Endothelial cell of umbilical vein (primary cell): ENCODE data around the gene ZC3H7A. TPM values are rescaled to one million over a fixed set of nuclear protein-coding genes. Genes with fewer than 3 reads are reported as not detected.

Source experiments
- BruUV-seq: library from RNA; stranded (reverse); fragments of 400-500 nt; replicated peaks from 2 replicates; lab custom pipeline; 2021; lab: Mats Ljungman, UMichigan
- CTCF ChIA-PET: fragments of 300-600, 350-600 bp; sonication (Branson Sonifier 250); formaldehyde crosslinking; loops from one replicate; lab custom pipeline; 2021; ENCODE audit warnings: antibody characterized with exemption, inconsistent platforms; lab: Charles Lee
- POLR2A ChIA-PET: fragments of 300-600, 350-600 bp; sonication (Branson Sonifier 250); formaldehyde crosslinking; loops from one replicate; lab custom pipeline; 2021; ENCODE audit warnings: antibody characterized with exemption, inconsistent platforms; lab: Charles Lee
- DNase-seq: peaks from one replicate; pipeline ENCODE4 v3.0.0-alpha.2; 2011; ENCODE audit warnings: low read depth, low spot score
- FAIRE-seq: peaks from 2 replicates; lab custom pipeline; 2011; peaks lifted over from hg19 to GRCh38; lab: Jason Lieb, UNC
- H2AFZ ChIP-seq: 2 replicates; pipeline ENCODE4 v1.6.0; 2012; ENCODE audit warnings: low read depth, low read length, control low read depth, inconsistent platforms
- H3K27ac ChIP-seq: 2 replicates; pipeline ENCODE4 v1.5.1; 2011; ENCODE audit warnings: low read depth, mild to moderate bottlenecking, control low read depth, low read length, moderate library complexity; ENCODE audit not compliant: insufficient read depth
- H3K27me3 ChIP-seq, 2 experiments: 2 replicates each; pipeline versions ENCODE4 v1.6.0 to v1.6.1; 2011; ENCODE audit warnings: low read length in 2 of 2, mixed read lengths in 1 of 2; ENCODE audit not compliant: control insufficient read depth in 2 of 2, insufficient read depth in 2 of 2
- H3K36me3 ChIP-seq, 2 experiments: 2 replicates in 1 of 2; 3 replicates in 1 of 2; pipeline ENCODE4 v1.5.1; 2011; ENCODE audit warnings: low read length in 2 of 2, mild to moderate bottlenecking in 1 of 2, moderate library complexity in 1 of 2; ENCODE audit not compliant: control insufficient read depth in 2 of 2, insufficient read depth in 2 of 2; ENCODE audit errors: extremely low read depth in 1 of 2
- H3K4me1 ChIP-seq: 3 replicates; pipeline ENCODE4 v1.5.1; 2011; ENCODE audit warnings: mild to moderate bottlenecking, low read length; ENCODE audit not compliant: control insufficient read depth, insufficient read depth; ENCODE audit errors: extremely low read depth
- H3K4me2 ChIP-seq: 2 replicates; pipeline ENCODE4 v1.6.1; 2011; ENCODE audit warnings: low read length, control low read depth, mixed read lengths; ENCODE audit not compliant: insufficient read depth
- H3K4me3 ChIP-seq, 3 experiments: fragments of 200-600 bp in 1 of 3; sonication (generic), shearing (Covaris generic) in 1 of 3; replicated peaks in 1 of 3; 2 replicates each; pipeline ENCODE4 v1.5.1; 2011 to 2016; ENCODE audit warnings: control low read depth in 3 of 3, low read length in 3 of 3, mild to moderate bottlenecking in 2 of 3, inconsistent platforms in 1 of 3, low read depth in 1 of 3, moderate library complexity in 1 of 3; ENCODE audit not compliant: insufficient read depth in 1 of 3
- H3K79me2 ChIP-seq: 2 replicates; pipeline ENCODE4 v1.6.0; 2012; ENCODE audit warnings: low read length, inconsistent platforms; ENCODE audit not compliant: control insufficient read depth, insufficient read depth
- H3K9ac ChIP-seq: replicated peaks from 2 replicates; pipeline ENCODE3; 2011; ENCODE audit warnings: low read length, control low read depth; ENCODE audit not compliant: insufficient read depth; ENCODE audit errors: extremely low read depth
- H3K9me1 ChIP-seq: replicated peaks from 3 replicates; pipeline ENCODE4 v1.6.0; 2011; ENCODE audit warnings: mild to moderate bottlenecking, low read length; ENCODE audit not compliant: control insufficient read depth, insufficient read depth; ENCODE audit errors: extremely low read depth
- H3K9me3 ChIP-seq: replicated peaks from 2 replicates; pipeline ENCODE4 v1.5.1; 2012; ENCODE audit warnings: low read length, inconsistent platforms; ENCODE audit not compliant: control insufficient read depth, insufficient read depth
- H4K20me1 ChIP-seq: replicated peaks from 2 replicates; pipeline ENCODE3; 2011; ENCODE audit warnings: mild to moderate bottlenecking, low read length; ENCODE audit not compliant: control insufficient read depth, insufficient read depth; ENCODE audit errors: extremely low read depth
- EZH2 ChIP-seq: IDR thresholded peaks from 2 replicates; pipeline ENCODE4 v1.6.1; 2012; ENCODE audit warnings: borderline replicate concordance, low read depth, mild to moderate bottlenecking, moderate library complexity, low read length, inconsistent platforms; ENCODE audit not compliant: severe bottlenecking
- FOS ChIP-seq: IDR thresholded peaks from 2 replicates; pipeline ENCODE4 v1.6.1; 2011; ENCODE audit warnings: mild to moderate bottlenecking, low read length, moderate library complexity, borderline replicate concordance; ENCODE audit not compliant: insufficient read depth
- GATA2 ChIP-seq: IDR thresholded peaks from 2 replicates; pipeline ENCODE4 v1.7.0; 2011; ENCODE audit warnings: low read depth, mild to moderate bottlenecking, moderate library complexity, mixed read lengths, low read length; ENCODE audit not compliant: insufficient read length, insufficient read depth
- JUN ChIP-seq: IDR thresholded peaks from 2 replicates; pipeline ENCODE4 v1.6.1; 2011; ENCODE audit warnings: borderline replicate concordance, low read depth; ENCODE audit not compliant: insufficient read length, insufficient read depth
- MYC ChIP-seq: IDR thresholded peaks from one replicate; pipeline ENCODE4 v1.6.1; 2011; ENCODE audit warnings: mild to moderate bottlenecking, low read depth, low read length
- POLR2A ChIP-seq: IDR thresholded peaks from 2 replicates; pipeline ENCODE4 v1.6.1; 2012; ENCODE audit warnings: low read depth, mild to moderate bottlenecking, control low read depth, low read length
- POLR2AphosphoS5 ChIP-seq: IDR thresholded peaks from 2 replicates; pipeline ENCODE4 v1.6.1; 2012; ENCODE audit warnings: low read depth, mild to moderate bottlenecking, control low read depth, low read length, moderate library complexity; ENCODE audit not compliant: insufficient read depth
- dilution Hi-C: fragments of 300-500 bp; cut with MboI; formaldehyde crosslinking; loops from one replicate; pipeline ENCODE4 v1.15.0; 2019; ENCODE audit warnings: low sequenced_read_pairs; ENCODE audit not compliant: extremely low pct_ligation_motif_present
- intact Hi-C: fragments of 100-400 bp; cut with micrococcal nuclease; formaldehyde crosslinking; loops from one replicate; pipeline ENCODE4 v1.10.0; 2022
- polyA plus RNA-seq, 4 experiments: library from polyadenylated mRNA; depleted of rRNA in 3 of 4; stranded (reverse) in 3 of 4; unstranded in 1 of 4; fragments of >200 nt; gene quantifications; 2 replicates each; pipeline versions ENCODE4 v1.2.1 to v1.2.3, GENCODE V29; 2011 to 2012; ENCODE audit warnings: missing spikeins in 1 of 4
- total RNA-seq: library from RNA; stranded (reverse); gene quantifications from 2 replicates; pipeline ENCODE4 v1.2.3, GENCODE V29; 2021
- TF ChIP-seq, protein P1 (sequence below): IDR thresholded peaks from 2 replicates; pipeline ENCODE4 v1.6.1; 2011; ENCODE audit not compliant: insufficient read depth, insufficient read length
- TF ChIP-seq, protein P2 (sequence below), 2 donors: IDR thresholded peaks; 1 replicate in 1 of 2; 2 replicates in 1 of 2; pipeline ENCODE4 v1.5.1; 2011; ENCODE audit warnings: low read length in 2 of 2, mild to moderate bottlenecking in 2 of 2, moderate library complexity in 2 of 2, control low read depth in 1 of 2, inconsistent platforms in 1 of 2, low read depth in 1 of 2; ENCODE audit not compliant: insufficient read depth in 1 of 2; ENCODE audit errors: extremely low read depth in 1 of 2

ZC3H7A gene
- total and polyA plus RNA-seq, 2 donors (not counting 3 experiments of a cell fraction or from before 2014, with no cell fraction given): 44.1 to 78.0 TPM

DNA sequence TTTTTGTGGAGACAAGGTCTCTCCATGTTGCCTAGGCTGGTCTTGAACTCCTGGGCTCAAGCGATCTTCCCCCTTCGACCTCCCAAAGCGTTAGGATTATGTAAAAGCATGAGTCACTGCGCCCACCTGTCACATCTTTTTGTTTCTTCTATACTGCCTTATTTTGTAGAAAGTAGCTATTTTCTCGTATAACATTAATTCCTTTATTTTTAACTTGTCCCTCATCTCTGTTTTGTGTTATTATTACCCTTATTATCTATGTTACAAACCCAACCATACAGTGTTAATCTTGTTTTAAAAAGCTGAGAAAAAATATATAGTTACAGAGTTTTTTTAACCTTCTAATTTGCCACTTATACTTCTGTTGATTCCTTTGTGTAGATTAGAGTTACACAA is 53.0 kb downstream of the ZC3H7A start:
- peaks cover 33% of the 10 kb centered on the region for H3K79me2 ChIP-seq

DNA sequence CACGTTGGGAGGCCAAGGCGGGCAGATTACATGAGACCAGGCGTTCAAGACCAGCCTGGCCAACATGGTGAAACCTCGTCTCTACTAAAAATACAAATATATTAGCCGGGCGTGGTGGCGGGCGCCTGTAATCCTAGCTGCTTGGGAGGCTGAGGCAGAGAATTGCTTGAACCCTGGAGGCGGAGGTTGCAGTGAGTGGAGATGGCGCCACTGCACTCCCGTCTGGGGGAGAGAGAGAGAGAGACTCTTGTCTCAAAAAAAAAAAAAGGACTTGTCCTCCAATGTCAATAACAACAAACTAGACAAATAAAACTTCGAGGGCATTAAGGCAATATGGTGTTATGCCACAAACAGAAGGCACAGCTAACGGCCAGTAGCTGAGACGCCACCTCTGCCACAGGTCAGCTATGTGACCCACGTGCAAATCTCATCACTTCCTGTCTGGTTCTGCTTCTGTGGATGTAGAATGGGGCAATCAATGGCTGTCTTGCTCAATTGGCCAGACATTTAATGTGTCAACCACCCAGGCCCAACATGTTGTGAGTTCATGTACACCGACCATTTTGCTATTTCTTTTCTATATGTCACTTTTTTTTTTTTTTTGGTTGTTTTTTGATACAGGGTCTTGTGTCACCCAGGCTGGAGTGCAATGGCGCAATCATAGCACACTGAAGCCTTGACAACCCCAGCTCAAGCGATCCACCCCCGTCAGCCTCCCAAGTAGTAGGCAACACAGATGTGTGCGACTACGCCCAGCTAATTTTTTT is 53.6 kb downstream of the ZC3H7A start:
- TF ChIP-seq, protein P1, sequence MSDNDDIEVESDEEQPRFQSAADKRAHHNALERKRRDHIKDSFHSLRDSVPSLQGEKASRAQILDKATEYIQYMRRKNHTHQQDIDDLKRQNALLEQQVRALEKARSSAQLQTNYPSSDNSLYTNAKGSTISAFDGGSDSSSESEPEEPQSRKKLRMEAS: no peak
- no peak for TF ChIP-seq JUN
- TF ChIP-seq MYC: no peak
- TF ChIP-seq POLR2AphosphoS5: no peak
- no peak for TF ChIP-seq POLR2A
- TF ChIP-seq GATA2: no peak
- no peak for TF ChIP-seq EZH2
- TF ChIP-seq, protein P2, sequence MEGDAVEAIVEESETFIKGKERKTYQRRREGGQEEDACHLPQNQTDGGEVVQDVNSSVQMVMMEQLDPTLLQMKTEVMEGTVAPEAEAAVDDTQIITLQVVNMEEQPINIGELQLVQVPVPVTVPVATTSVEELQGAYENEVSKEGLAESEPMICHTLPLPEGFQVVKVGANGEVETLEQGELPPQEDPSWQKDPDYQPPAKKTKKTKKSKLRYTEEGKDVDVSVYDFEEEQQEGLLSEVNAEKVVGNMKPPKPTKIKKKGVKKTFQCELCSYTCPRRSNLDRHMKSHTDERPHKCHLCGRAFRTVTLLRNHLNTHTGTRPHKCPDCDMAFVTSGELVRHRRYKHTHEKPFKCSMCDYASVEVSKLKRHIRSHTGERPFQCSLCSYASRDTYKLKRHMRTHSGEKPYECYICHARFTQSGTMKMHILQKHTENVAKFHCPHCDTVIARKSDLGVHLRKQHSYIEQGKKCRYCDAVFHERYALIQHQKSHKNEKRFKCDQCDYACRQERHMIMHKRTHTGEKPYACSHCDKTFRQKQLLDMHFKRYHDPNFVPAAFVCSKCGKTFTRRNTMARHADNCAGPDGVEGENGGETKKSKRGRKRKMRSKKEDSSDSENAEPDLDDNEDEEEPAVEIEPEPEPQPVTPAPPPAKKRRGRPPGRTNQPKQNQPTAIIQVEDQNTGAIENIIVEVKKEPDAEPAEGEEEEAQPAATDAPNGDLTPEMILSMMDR (IDR thresholded peaks at IDR 0.05; ENCODE audit: extremely low read depth in 1 of 2, insufficient read depth in 1 of 2, low read depth in 1 of 2, low read length in 2 of 2): no peak
- no peak for TF ChIP-seq FOS
- Histone ChIP-seq H3K4me2 (peak overlapping the region; percentile 71), H3K27me3 (no peaks in the 10 kb centered on the region), H3K4me1 (peaks cover 22% of the 10 kb centered on the region), H3K36me3 (peaks cover under 1 to 3% of the 10 kb centered on the region in 2 experiments), H3K9me1 (no peaks in the 10 kb centered on the region), H3K79me2 (peaks cover 38% of the 10 kb centered on the region), H3K4me3 (peak overlapping the region; percentile 30 to 93 (median 91)), H3K27ac (peak overlapping the region; percentile 85), H2AFZ (peak overlapping the region; percentile 87), H4K20me1 (peaks cover 7% of the 10 kb centered on the region), H3K9ac (peak overlapping the region; percentile 74), H3K9me3 (no peaks in the 10 kb centered on the region)
- ChIA-PET POLR2A (interaction anchor here (0.6 to 1.7 kb wide), 2 partner anchors 32 to 54 kb away, joined by 3 to 5 read pairs; no protein-coding TSS in a partner anchor), CTCF (interaction anchor here (1.1 to 2.5 kb wide), 5 partner anchors 29 to 347 kb away, joined by 4 to 11 read pairs (median 6); partner anchors contain the start of gene ZC3H7A)
- FAIRE-seq (no peak), DNase-seq (peak; percentile 26)
- BruUV-seq: TSS peak; percentile 87
- intact Hi-C loops: loop anchor here (2.0 to 5.0 kb wide), 4 partner anchors 39 to 234 kb away; partner anchors contain the start of genes RSL1D1 and SNX29
- dilution Hi-C loops: no loop called here

More for the DNA sequence above, 53.0 kb downstream of the ZC3H7A start:
- TF ChIP-seq GATA2 (no peak), JUN (no peak), EZH2 (no peak), POLR2AphosphoS5 (no peak)
- FAIRE-seq: no peak
- peaks cover 3 to 5% of the 10 kb centered on the region in 2 experiments for H3K36me3 ChIP-seq
- H3K4me2 ChIP-seq: no peak overlapping the region
- intact Hi-C loops: loop anchor here (5.0 kb wide), 1 partner anchor 233 kb away; the partner anchor contains the start of gene SNX29
- dilution Hi-C loops: no loop called here
- H3K4me3 ChIP-seq: no peak overlapping the region
- DNase-seq: no peak
- peaks cover 22% of the 10 kb centered on the region for H3K4me1 ChIP-seq
- H2AFZ ChIP-seq: no peak overlapping the region
- no peaks in the 10 kb centered on the region for H3K9me1 ChIP-seq
- H3K27me3 ChIP-seq: no peaks in the 10 kb centered on the region
- CTCF ChIA-PET: interaction anchor here (1.1 to 1.7 kb wide), 3 partner anchors 53 to 348 kb away, joined by 4 to 7 read pairs (median 6); partner anchors contain the start of gene ZC3H7A
- BruUV-seq: no TSS peak
- no peak overlapping the region for H3K9ac ChIP-seq
- no peak overlapping the region for H3K27ac ChIP-seq
- H4K20me1 ChIP-seq: peaks cover 6% of the 10 kb centered on the region
- POLR2A ChIA-PET: no interaction called here
- no peaks in the 10 kb centered on the region for H3K9me3 ChIP-seq
